WTC11 (cell line): Measurements from ENCODE around the gene COL18A1.

Experiments used
- ESRRA ChIP-seq: sonication (generic); formaldehyde crosslinking; IDR thresholded peaks from 2 replicates; pipeline ENCODE4 v1.8.1; 2022; ENCODE audit warnings: mild to moderate bottlenecking, missing genetic modification reagents, borderline replicate concordance
- FOXP1 ChIP-seq: sonication (generic); formaldehyde crosslinking; IDR thresholded peaks from 2 replicates; pipeline ENCODE4 v1.8.0; 2022; ENCODE audit warnings: missing genetic modification reagents, mild to moderate bottlenecking, moderate library complexity, borderline replicate concordance
- NR1H2 ChIP-seq: sonication (generic); formaldehyde crosslinking; IDR thresholded peaks from 2 replicates; pipeline ENCODE4 v1.9.0; 2021; ENCODE audit warnings: mild to moderate bottlenecking, moderate library complexity, missing genetic modification reagents
- ZNF232 ChIP-seq: sonication (generic); formaldehyde crosslinking; IDR thresholded peaks from 2 replicates; pipeline ENCODE4 v1.8.0; 2022; ENCODE audit warnings: mild to moderate bottlenecking, missing genetic modification reagents
- TF ChIP-seq, protein P1 (sequence below): sonication (generic); formaldehyde crosslinking; IDR thresholded peaks from 2 replicates; pipeline ENCODE4 v1.8.1; 2022; ENCODE audit warnings: low read depth, mild to moderate bottlenecking, moderate library complexity, missing genetic modification reagents, borderline replicate concordance
- TF ChIP-seq, protein P2 (sequence below): fragments of 200-600 bp; IDR thresholded peaks from 2 replicates; pipeline ENCODE4 v1.8.0; 2022; ENCODE audit warnings: antibody characterized with exemption

DNA sequence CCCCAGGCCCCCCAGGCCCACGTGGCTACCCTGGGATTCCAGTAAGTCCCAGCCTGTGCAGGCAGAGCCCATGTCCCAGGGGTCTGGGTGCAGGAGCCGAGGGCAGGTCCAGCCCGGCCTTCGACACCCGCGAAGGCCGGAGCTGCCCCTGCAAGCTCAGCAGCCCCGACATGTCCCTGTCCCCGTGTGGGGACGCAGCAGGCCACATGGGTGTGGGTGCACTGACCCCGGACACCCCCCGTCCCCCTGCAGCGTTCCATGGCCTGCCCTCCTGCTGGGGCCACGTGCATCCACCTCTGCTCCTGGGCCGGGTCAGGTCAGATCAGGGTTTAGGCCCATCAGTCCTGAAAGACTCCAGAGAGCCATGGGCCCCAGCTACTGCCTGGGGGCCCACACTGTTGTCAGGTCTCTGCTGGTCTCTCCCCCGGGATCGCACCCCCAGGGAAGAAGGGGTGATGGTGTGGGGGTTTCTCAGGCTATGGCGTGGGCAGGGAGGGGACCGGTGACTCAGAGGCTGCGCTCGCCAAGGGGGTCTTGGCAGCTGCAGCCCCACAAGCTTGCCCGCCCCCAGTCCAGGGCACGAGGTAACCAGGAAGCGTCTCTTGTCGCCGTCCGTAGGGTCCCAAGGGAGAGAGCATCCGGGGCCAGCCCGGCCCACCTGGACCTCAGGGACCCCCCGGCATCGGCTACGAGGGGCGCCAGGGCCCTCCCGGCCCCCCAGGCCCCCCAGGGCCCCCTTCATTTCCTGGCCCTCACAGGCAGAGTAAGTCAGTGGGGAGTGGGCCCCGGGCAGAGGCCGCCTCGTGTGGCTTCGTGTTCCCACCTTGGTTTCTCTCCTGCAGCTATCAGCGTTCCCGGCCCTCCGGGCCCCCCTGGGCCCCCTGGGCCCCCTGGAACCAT is 99.8 kb downstream of the COL18A1 start:
- TF ChIP-seq, protein P1, sequence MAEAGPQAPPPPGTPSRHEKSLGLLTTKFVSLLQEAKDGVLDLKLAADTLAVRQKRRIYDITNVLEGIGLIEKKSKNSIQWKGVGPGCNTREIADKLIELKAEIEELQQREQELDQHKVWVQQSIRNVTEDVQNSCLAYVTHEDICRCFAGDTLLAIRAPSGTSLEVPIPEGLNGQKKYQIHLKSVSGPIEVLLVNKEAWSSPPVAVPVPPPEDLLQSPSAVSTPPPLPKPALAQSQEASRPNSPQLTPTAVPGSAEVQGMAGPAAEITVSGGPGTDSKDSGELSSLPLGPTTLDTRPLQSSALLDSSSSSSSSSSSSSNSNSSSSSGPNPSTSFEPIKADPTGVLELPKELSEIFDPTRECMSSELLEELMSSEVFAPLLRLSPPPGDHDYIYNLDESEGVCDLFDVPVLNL = no peak
- TF ChIP-seq ZNF232 = no peak
- TF ChIP-seq, protein P2, sequence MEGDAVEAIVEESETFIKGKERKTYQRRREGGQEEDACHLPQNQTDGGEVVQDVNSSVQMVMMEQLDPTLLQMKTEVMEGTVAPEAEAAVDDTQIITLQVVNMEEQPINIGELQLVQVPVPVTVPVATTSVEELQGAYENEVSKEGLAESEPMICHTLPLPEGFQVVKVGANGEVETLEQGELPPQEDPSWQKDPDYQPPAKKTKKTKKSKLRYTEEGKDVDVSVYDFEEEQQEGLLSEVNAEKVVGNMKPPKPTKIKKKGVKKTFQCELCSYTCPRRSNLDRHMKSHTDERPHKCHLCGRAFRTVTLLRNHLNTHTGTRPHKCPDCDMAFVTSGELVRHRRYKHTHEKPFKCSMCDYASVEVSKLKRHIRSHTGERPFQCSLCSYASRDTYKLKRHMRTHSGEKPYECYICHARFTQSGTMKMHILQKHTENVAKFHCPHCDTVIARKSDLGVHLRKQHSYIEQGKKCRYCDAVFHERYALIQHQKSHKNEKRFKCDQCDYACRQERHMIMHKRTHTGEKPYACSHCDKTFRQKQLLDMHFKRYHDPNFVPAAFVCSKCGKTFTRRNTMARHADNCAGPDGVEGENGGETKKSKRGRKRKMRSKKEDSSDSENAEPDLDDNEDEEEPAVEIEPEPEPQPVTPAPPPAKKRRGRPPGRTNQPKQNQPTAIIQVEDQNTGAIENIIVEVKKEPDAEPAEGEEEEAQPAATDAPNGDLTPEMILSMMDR = no peak
- TF ChIP-seq FOXP1 (CRISPR knock-in tag) = no peak
- TF ChIP-seq NR1H2 (CRISPR knock-in tag) = no peak
- no peak for TF ChIP-seq ESRRA (CRISPR knock-in tag)
